HL-60/S4 treated with retinoic acid at 250 ng/mL for 4 days and 3 days (cell line): Measurements from ENCODE around the gene RSPH1.

Experiments used
- in situ Hi-C: fragments of 300-500 bp; cut with MboI; formaldehyde crosslinking; loops from 2 replicates; pipeline ENCODE4 v1.7.0; 2022; ENCODE audit warnings: low sequenced_read_pairs

Gene RSPH1

DNA sequence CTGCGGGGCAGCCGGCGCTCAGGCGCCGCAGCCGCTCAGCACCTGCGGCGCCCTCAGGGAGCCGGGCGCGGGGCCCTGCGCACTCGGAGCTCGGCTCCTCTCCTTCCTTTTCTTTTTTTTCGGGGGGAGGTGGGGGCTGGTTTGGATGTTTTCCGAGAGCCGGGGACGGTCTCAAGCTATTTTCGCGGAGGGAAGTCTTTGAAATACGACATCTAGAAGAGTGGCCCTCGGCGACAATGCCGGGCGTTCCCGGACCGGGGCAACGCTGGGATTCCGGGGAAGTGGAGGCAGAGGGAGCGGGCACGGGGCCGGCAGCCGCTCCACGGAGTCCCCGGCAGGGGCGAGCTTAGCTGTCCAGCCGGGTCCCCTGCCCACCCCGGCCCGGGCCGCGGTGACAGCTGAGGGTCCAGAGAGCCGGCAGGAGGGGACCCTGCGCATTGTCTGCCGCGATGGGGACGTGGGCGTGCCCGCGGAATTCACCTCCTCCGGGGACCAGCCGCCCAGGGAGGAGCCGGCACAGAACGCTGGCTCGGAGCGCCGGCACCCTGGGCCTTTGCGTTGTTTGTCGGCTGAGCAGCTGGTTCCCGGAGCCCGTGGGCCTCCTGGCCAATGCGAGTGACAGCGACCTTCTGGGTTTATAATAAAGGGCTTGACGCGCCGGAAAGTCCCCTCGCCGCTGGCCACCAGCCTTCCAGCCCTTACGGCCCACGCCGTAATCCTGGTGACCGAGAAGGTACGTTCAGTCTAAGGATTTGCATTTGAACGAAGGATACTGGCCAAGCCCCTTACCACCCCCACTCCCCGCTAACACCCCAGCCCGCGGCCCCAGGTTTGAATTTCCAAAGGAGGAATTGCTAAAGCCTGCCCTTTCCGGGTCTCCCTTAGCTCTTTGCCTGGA lies 18.2 kb upstream of the RSPH1 start:
- in situ Hi-C loops = no loop called here

DNA sequence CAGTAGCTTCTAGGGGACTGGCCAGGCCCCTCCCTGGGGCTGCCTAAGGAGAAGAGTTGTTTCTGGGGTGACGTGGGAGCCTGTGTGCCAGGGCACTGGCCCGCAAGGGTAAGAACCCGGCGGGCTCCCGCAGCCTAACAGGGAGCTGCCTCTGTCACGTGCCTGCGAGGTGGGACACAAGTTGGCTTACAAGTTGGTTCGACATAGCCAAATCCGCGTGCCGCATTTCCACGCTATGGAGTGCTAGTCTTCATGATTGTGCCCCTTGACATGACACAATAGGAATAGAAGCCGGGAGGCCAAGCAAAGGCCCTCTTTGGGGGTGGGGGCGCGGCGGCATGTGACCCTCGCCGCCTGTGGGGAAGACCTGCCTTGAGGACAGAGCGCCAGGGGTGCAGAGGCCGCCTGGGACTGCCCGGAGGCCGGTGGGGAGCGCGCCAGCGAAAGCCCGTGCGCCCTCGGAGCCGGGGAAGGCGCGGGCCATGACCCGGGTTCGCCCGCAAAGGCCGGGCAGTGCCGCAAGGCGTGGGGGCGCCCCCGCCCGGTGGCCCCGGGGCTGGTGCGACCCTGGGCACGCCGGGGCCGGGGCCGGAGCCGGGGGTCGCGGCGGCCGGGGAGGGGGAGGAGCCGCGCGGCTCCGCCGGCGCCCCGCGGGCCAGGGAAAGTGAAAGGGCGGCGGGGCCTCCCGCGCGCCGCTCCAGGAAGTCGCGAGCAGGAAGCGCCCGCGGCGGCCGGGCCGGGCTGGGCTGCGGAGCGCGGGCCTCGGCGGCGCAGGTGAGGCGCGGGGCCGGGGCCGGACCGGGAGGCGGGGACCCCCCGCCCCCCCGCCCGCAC lies 17.3 kb upstream of the RSPH1 start, which contains the start of gene SLC37A1:
Gene SLC37A1 (plus strand): TSS at position 702 of the 834 bp plus-strand sequence. CDS start 4,603 bp downstream, outside the sequence.
- in situ Hi-C loops = no loop called here

DNA sequence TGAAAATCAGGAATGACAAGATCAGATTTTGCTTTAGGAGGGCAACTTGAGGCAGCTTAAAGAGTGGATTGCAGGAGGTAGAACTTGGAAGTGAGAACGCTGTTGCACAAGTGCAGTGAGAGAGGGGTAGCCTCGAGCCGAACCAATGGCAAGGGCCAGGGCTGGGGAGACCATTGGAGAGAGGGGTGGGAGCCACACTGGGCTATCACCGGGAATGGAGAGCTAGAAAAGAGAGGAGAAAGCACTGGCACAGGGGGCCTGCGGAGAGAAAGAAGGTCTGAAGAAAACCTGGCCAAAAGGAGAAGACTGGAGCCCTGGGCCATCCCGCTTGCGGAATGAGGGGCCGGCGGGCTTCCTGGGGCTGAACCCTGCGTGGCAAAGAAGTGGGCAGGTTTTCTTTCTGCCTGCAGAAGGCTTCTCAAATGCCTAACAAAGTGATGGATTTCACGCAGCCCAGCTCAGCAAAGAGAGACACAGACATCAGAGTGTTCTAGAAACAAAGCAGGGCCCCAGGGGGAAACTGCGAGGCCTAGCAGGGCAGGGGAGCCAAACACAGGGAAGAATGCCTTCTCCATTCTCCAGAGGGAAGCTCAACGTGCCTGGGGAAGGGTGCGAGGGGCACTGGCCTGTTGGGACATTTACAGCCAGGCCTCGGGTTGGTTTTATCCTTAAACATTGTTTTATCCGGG lies 16.5 kb upstream of the RSPH1 start:
- in situ Hi-C loops = no loop called here

DNA sequence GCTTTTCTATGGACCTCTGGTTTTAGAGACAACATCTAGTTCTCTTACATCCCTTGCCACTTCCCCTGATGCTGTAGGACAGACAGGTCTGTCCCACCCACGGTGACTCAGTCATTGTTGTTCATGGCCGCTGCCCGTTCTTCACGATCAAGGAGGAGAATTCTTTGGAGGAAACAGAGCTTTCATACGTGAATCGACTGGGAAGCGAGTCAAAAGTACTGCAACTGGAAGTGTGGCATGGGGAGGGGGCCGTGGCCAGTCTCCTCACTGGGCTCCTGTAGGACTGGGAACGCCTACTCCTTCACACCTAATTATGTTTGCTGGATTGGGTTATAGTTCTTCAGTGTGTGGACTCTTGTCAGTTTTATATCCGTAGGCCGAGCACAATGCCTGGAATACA lies 13.2 kb upstream of the RSPH1 start:
- in situ Hi-C loops = no loop called here

DNA sequence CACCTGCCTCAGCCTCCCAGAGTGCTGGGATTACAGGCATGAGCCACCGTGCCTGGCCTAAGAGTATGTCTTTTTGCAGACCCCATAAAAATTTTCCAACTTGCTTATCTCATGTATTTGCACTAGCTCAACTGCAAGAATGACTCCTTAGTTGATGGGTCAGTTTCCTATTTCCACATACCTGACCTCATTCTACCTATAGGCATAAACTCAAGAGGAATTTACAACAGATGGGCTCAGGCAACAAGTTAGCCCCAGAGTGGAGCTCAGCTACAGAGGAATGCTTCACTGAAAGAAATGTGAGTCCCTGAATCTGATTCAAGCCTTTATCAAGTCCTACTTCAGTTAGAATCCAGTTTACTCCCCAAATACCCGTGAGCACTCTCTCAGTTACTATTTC lies 12.3 kb upstream of the RSPH1 start:
- in situ Hi-C loops = no loop called here

DNA sequence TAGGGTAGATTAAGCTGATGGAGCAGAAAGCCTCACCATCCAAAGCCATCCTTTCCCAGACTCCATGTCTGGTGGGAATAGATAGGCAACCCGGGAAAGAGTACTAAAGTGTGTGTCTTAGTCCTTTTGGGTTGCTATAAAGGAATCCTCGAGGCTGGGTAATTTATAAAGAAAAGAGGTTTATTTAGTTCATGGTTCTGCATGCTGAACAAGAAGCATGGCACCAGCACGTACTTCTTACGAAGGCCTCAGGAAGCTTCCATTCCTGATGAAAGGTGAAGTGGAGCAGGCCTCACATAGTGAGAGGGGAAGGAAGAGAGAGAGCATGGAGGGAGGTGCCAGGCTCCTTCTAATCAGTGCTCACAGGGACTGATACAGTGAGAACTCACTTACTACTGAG lies 11.4 kb upstream of the RSPH1 start:
- in situ Hi-C loops = no loop called here

DNA sequence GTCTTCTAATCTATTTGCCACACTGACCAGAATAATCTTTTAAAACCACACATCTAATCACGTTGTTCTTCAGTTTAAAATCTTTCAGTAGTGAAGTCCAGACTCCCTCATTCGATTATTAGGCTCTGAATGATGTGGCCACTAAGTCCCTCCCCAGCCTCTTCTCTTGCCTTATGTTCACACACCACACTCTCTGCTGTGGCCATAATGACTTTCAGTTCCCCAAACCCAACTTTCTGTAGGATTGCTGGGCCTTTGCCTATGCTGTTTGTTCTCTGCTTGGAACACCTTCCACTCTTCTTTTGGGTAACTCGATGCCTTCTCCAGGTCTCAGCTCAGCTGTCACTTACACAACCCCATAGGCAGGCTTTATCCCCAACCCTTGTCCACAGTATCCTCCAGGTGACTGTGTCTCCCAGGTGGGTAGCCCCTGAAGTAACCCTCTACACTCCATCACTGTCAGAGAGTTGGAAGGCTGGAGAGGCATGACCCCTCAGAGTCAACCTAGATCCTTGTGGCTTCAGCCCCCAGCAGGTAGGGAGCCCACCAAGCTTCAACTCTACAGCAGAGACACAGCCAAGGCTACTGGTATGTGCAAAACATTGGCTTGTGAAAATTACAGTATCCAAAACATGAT lies 9.2 kb upstream of the RSPH1 start:
- in situ Hi-C loops = no loop called here

DNA sequence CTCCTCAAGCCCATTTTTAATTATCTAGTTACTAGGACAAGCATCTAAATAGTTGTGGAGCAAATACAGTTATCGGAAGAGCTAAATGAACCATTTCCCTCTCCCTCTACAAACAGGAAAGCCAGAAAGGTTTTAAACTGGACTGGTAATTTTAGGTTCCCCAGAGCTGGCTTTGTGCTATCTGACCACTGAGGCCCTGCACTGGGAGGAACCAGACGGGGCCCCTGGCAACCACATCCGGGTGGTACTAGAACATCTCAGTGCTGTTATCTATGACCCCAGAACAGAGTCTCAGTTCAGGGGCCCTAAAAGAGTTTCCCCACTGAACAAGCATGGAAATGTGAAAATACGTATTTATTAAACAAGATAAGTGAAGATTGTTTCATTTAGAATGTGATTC lies 7.7 kb upstream of the RSPH1 start:
- in situ Hi-C loops = no loop called here

DNA sequence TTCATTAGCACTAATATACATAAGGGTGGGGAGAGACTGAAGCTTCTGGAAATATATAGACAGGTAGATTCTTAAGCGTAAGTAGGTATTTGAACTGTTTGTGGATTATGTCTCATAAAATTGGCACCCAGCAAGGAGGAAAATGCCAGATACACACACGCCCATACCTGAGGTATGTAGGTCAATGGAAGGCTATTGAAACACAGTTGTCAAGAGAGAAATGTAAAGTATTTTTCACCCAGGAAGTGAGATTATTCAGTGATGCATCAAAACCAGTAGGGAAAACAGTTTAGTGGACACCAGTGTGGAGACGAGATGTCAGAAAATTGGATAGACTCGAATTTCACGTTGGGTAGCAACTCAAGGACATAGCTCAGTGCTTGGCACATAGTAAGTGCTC lies 4.7 kb upstream of the RSPH1 start:
- in situ Hi-C loops = no loop called here

DNA sequence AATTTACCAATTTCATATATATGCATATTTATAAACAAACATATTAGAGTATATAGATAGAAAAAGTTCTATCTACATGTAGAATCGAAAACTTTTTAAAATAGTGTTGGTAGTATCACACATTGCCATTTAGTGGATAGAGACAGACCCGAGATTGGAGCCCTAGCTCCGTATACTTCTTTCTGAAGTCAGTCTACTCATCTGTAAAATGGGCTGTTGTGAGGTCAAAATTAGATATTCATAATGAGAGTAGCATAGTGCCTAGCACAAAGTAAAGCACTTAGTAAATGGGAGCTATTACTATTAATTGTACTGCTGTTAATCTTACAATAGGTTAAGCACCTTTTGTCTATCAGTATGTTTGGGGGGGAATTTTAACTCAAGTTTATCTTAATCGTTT lies 4.2 kb upstream of the RSPH1 start:
- in situ Hi-C loops = no loop called here

DNA sequence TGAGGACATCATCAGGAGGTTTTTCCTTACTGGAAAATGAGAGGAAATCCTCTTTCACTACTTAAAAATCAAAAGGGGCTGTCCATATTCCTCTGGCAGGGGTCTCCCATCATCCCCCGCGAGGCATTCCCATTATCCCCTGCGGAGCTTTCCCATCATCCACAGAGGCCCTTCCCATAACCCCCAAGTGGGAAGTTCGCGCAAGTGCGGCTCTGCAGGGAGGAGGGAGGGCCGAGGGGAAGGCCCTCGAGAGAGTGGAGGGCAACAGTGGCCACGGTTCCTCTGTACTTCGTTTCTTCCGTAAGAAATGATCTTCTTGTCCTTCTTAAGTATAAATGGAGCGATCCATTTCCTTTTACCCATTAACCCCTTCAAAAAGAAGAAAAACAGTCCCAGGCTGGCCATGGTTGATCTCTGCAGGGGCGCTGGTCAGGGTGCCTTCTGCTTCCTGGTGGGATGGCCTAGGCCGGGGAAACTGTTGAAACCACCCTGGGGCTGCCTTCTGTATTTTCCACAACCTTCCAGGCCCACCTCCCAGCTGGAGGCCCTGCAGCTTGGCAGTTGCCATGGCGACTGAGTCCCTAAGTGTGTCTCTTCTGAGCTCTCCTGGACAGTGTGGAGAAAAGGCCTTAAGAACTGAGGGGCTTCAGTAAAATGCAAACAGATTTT lies 3.6 kb upstream of the RSPH1 start:
- in situ Hi-C loops = no loop called here

DNA sequence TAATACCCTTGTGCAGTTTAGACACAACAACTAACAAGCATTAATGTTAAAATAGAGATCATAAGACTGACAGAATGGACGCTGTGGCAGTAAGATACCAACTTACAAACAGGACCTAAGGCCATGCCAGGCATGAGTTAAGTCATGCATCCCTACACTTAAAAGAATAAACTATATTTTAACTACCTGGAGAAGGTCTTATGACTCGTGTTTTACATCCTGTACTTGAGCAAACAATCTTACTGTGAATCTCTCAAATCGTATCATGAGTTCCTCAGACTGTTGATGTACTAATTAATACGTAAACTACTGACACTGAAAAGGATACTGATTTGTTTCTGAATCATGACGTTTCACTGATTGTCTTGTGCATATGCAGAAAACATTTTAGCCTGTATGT lies 2.0 kb upstream of the RSPH1 start:
- in situ Hi-C loops = no loop called here

DNA sequence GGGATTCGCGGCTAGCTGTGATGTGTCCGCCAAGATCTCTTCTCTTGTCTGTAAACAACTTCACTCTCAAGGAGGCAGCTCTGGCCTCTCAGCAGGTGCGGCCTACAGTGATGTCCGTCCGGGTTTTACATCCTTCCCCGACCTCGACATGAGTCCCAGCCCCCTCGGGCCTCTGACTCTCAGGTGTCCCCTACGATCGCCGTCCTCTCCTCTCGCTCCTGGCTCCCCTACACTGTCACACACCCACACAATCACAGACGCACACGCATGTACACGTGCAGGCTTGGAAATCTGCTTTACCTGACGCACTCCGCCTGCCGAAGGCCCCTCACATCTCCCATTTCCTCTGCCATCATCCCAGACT lies 797 bp upstream of the RSPH1 start:
- in situ Hi-C loops = no loop called here

DNA sequence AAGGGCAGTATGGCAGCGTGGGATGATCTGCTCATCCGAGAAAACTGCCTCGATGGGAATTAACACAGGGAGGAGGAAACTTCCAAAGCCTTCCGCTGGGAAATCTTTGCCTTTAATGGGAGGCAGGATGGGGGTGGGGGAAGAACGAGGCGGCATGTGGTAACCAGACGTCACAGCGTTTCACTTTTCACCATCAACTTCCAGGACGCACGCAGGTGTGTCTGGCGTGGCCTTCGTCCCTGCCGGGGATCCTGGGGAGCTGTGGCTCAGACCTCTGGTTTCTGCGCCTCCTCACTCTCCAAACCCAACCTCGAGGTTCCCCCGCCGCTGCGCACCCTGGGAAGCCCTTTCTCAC lies 282 bp downstream of the RSPH1 start:
- in situ Hi-C loops = no loop called here

DNA sequence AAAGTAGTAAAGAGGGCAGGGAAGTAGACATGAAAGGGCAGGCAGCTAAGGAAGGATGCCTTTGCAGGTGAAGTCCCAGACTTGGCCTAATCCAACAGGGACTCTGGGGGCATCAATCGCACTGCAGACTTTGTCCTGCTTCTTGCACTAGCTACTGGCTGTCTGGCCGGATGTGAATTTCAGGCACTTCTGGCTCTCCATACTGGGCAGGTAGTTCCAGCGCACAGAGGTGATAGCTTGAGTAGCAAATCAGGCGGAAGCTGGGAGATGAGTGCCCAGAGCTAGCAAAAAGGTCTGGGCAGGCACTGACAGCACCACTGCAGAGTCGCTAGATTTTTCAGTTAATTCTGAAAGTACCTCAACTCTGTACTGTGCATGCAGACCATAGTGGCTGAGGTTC lies 997 bp downstream of the RSPH1 start:
- in situ Hi-C loops = no loop called here

DNA sequence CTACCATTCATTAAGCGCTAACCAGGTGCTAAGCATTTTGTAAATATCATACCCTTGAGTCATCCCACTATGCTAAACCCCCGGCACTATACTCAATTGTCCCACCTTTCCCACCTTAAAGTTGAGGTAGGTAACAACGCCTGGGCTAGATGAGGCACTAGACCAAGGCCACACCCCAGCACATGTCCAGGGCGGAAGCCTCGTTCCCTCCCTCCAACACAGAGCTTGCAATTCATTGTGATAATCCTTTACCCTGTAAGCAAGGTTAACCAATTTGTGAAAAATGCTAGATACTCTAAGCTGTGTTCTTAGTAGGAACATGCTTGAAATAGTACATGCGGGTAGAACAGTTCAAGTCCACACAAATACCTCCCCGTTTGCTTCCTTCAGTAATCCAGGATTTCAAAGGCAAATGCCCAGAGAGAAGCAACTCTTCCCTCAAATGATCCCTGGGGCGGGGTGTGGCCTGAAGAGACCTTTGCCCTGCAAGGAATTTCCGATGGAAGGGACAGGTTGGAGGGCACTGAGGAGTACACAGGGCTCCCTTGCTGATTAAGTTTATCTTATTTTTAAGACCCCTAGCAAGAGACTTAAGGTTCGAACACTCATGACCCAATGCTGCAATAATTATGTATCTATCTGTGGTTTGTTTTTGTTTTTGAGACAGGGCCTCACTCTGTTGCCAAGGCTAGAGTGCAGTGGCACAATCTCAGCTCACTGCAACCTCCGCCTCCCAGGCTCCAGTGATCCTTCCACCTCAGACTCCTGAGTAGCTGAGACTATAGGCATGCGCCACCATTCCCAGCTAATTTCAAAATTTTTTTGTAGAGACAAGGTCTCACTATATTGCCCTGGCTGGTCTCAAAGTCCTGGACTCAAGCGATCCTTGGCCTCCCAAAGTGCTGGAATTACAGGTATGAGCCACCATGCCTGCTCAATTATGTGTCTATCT lies 2.6 kb downstream of the RSPH1 start:
- in situ Hi-C loops = no loop called here

DNA sequence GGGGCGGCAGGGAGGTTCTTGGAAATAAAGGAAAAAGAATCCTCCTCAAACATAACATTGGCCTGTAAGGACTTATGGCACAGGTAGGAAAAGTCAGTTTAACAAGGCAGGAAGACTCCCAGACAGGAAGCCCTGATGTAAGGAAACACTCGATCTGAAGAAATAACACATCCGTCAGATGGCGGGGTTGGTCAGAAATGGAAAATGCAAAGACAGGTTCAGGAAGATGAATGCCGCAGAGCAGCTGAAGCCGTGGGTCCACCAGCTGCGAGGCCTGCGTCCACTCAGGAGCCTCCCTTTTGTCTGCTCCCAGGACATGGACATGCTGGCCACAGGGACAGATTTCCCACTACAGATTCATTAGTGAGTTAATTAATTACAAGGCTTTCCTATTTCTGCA lies 3.8 kb downstream of the RSPH1 start:
- in situ Hi-C loops = no loop called here

DNA sequence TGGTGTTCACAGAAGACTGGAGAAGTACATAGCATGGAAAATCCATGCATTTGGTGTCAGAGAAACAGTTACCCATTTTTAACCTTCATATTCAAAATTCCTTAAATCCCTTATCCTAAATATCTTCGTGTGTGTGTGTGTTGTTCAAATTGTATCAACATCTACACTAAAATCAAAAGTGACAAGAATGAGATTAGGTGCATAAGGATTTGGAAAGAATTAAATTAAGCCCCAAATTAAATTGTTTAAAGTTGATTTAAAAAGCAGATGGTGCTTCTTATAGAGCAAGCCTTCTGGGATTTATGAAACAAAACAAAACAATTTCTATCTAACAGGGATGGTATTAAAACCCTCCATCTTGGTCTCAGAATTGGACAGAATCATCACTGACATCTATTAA lies 4.7 kb downstream of the RSPH1 start:
- in situ Hi-C loops = no loop called here

DNA sequence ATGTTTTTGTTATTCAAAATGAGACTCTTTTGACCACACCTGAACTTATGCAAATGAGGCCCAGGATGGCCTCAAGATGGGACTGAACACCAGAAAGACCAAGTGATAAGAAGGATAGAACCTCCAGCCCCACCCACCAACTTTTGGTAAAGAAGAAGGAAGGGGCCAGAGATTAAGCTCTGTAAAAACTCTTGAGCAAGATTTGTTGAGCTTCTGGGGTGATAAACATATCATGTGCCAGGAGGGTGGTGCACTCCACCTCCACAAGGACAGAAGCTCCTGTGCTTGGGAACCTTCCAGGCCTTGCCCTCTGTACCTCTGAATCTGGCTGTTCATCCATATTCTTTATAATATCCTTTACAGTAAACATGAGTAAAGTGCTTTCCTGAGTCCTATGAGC lies 5.3 kb downstream of the RSPH1 start:
- in situ Hi-C loops = no loop called here
